OCI-M1 (cell line): ENCODE measurements around the gene TRPM4.
"Not testable (repeated sequence)": the region's sequence is repeated elsewhere in the genome, so short reads cannot be mapped to it uniquely, and the experiment has no call there.

Source experiments
- DNase-seq: peaks from one replicate; lab custom pipeline; 2025; lab: John Stamatoyannopoulos, UW

TRPM4 gene

GRCh38 chr19:49190781-49191180 lies 33.2 kb downstream of the TRPM4 start:
- no peak for DNase-seq

GRCh38 chr19:49193822-49194394 lies 36.3 kb downstream of the TRPM4 start:
- no peak for DNase-seq

GRCh38 chr19:49194408-49194807 lies 36.8 kb downstream of the TRPM4 start:
- no peak for DNase-seq

- no peak for DNase-seq
Measured at GRCh38 chr19:49196527-49197240, 39.1 kb downstream of the TRPM4 start.

- peak; percentile 37 for DNase-seq
Measured at GRCh38 chr19:49200238-49200862, 42.8 kb downstream of the TRPM4 start.

GRCh38 chr19:49201042-49201441 lies 43.5 kb downstream of the TRPM4 start:
- DNase-seq, result no peak

GRCh38 chr19:49205114-49205513 lies 47.5 kb downstream of the TRPM4 start:
- DNase-seq, result no peak

GRCh38 chr19:49209502-49209901 lies 51.9 kb downstream of the TRPM4 start:
- DNase-seq, result not testable (repeated sequence)

- DNase-seq, result no peak
Measured at GRCh38 chr19:49210108-49210900, 52.7 kb downstream of the TRPM4 start.

GRCh38 chr19:49210901-49211451 lies 53.4 kb downstream of the TRPM4 start:
- no peak for DNase-seq

- peak; percentile 51 for DNase-seq
Measured at GRCh38 chr19:49212016-49212701, 54.6 kb downstream of the TRPM4 start.

- peak; percentile 40 for DNase-seq
Measured at GRCh38 chr19:49213791-49214190, 56.2 kb downstream of the TRPM4 start.

- DNase-seq, result no peak
Measured at GRCh38 chr19:49214701-49215100, 57.1 kb downstream of the TRPM4 start.

- DNase-seq, result no peak
Measured at GRCh38 chr19:49216071-49216470, 58.5 kb downstream of the TRPM4 start.

- DNase-seq, result no peak
Measured at GRCh38 chr19:49217382-49217781, 59.8 kb downstream of the TRPM4 start.

- DNase-seq, result no peak
Measured at GRCh38 chr19:49222011-49222410, 64.4 kb downstream of the TRPM4 start.

GRCh38 chr19:49222528-49222927 lies 64.9 kb downstream of the TRPM4 start:
- no peak for DNase-seq

GRCh38 chr19:49223472-49223871 lies 65.9 kb downstream of the TRPM4 start:
- no peak for DNase-seq

- not testable (repeated sequence) for DNase-seq
Measured at GRCh38 chr19:49224441-49224840, 66.8 kb downstream of the TRPM4 start.

GRCh38 chr19:49224879-49225278 lies 67.3 kb downstream of the TRPM4 start:
- peak; percentile 88 for DNase-seq

GRCh38 chr19:49229416-49229815 lies 71.8 kb downstream of the TRPM4 start:
- no peak for DNase-seq

GRCh38 chr19:49231389-49231788 lies 73.8 kb downstream of the TRPM4 start:
- DNase-seq, result no peak
